GM23248 (cell line): Measurements from ENCODE around the gene CACNB3.

Experiments used
- EZH2 ChIP-seq: fragments of 200-600 bp; sonication (generic); IDR thresholded peaks from 2 replicates; pipeline ENCODE4 v1.6.1; 2018; ENCODE audit warnings: antibody characterized with exemption, mild to moderate bottlenecking; ENCODE audit not compliant: insufficient read depth, poor library complexity, severe bottlenecking
- EZH2phosphoT487 ChIP-seq: fragments of 200-600 bp; sonication (generic); IDR thresholded peaks from 2 replicates; pipeline ENCODE4 v1.6.1; 2018; ENCODE audit warnings: antibody characterized with exemption, moderate library complexity, mild to moderate bottlenecking, low read depth; ENCODE audit not compliant: insufficient read depth

DNA sequence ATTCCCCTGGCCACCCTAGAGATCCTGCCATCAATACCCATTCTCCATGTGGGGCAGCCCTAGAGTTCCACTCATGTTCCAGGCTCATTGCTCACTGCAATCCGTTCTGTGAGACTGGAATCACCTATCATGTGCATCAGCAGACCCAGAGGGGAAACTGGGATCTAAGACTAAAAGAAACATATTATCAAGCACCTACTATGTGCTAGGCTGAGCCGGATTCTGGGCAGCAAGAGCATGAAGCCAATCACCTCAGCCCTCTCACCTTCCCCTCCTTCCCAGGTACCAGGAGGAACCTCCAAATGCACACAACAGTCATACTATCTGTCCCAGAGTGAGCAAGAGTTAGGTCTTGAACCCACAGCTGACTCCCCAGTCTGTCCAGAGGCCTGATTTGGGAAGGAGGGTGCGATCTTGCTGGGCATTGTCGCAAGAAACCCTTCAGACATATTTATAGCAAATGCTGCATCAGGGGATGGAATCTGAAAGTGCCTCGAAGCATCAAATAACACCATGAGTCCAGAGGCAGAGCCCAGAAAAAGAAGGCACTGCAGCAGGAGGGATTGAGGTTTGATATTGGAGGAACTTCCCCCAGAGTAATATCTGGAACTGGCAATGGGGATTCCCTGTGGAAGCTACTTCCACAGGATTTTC is 6.7 kb upstream of the CACNB3 start:
- TF ChIP-seq EZH2phosphoT487 = no peak
- TF ChIP-seq EZH2 = no peak
